Measurements from ENCODE around the gene KIF17.

DNA sequence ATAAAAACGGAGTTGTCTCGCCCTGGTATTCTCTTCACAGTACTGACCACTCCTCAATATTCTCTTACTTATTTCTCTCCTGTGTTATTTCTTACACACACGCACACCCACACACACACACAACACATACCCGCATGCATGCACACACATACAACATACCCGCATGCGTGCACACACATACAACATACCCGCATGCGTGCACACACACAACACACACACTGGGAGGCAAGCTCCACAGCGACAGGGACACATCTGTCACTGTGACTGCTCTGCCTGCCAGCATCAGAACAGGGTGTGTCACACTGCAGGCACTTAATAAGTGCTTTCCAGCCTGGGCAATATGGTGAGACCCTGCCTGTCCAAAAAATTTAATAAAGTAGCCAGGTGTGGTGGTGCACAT, 35.8 kb downstream of the KIF17 start:
- TF ChIP-seq SMC3 (conservative IDR thresholded peaks at IDR 0.05; ENCODE audit: poor library complexity) (no peak), POLR2AphosphoS5 (IDR thresholded peaks at IDR 0.05) (no peak)
- TF ChIP-seq, protein P1, sequence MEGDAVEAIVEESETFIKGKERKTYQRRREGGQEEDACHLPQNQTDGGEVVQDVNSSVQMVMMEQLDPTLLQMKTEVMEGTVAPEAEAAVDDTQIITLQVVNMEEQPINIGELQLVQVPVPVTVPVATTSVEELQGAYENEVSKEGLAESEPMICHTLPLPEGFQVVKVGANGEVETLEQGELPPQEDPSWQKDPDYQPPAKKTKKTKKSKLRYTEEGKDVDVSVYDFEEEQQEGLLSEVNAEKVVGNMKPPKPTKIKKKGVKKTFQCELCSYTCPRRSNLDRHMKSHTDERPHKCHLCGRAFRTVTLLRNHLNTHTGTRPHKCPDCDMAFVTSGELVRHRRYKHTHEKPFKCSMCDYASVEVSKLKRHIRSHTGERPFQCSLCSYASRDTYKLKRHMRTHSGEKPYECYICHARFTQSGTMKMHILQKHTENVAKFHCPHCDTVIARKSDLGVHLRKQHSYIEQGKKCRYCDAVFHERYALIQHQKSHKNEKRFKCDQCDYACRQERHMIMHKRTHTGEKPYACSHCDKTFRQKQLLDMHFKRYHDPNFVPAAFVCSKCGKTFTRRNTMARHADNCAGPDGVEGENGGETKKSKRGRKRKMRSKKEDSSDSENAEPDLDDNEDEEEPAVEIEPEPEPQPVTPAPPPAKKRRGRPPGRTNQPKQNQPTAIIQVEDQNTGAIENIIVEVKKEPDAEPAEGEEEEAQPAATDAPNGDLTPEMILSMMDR (IDR thresholded peaks at IDR 0.05; ENCODE audit: poor library complexity, severe bottlenecking): no peak

Data from neural cell (in vitro differentiated cells).